ENCODE measurements around the gene C1orf232. TPM values are rescaled to one million over a fixed set of nuclear protein-coding genes. Genes with fewer than 3 reads are reported as not detected.

Gene C1orf232
- total and polyA plus RNA-seq, 2 of the 8 experiments (the other 6 are each of a cell fraction or from before 2014, with no cell fraction given) = not detected

DNA sequence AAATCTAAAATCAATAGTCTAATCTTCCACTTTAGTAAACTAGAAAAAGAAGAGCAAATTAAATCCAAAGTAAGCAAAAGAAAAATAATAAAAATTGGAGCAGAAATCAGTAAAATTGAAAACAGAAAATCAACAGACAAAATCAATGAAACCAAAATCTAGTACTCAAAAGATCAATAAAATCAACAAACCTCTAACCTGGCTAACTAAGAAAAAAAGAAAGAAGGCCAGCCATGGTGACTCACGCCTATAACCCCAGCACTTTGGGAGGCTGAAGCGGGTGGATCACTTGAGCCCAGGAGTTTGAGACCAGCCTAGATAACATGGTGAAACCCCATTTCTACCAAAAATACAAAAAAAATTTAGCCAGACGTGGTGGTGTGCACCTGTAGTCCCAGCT lies 34.3 kb downstream of the C1orf232 start:
- no peak overlapping the region for H2BK15ac ChIP-seq (ENCODE audit: low read length)
- no peak overlapping the region for H2AK5ac ChIP-seq (ENCODE audit: low read depth, low read length)
- no peak overlapping the region for H2AFZ ChIP-seq (ENCODE audit: low read length)
- DNase-seq (ENCODE audit: low read depth in 1 of 2, low spot score in 2 of 2) = no peak
- FAIRE-seq = no peak
- no peak overlapping the region for H3K14ac ChIP-seq (ENCODE audit: insufficient read length)
- POLR2A ChIA-PET (ENCODE audit: partially characterized antibody) = no interaction called here
- no peak for TF ChIP-seq SUZ12 (IDR thresholded peaks at IDR 0.05; ENCODE audit: low read length)
- TF ChIP-seq, protein P1, sequence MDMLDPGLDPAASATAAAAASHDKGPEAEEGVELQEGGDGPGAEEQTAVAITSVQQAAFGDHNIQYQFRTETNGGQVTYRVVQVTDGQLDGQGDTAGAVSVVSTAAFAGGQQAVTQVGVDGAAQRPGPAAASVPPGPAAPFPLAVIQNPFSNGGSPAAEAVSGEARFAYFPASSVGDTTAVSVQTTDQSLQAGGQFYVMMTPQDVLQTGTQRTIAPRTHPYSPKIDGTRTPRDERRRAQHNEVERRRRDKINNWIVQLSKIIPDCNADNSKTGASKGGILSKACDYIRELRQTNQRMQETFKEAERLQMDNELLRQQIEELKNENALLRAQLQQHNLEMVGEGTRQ (IDR thresholded peaks at IDR 0.05; ENCODE audit: low read length) = no peak
- no peak for TF ChIP-seq POLR2A (IDR thresholded peaks at IDR 0.05; ENCODE audit: control extremely low read depth in 1 of 2, low read depth in 2 of 2, low read length in 2 of 2)
- TF ChIP-seq TBP (IDR thresholded peaks at IDR 0.05; ENCODE audit: low read depth, low read length) = no peak
- no peak for TF ChIP-seq TAF1 (IDR thresholded peaks at IDR 0.05; ENCODE audit: low read depth, low read length)
- TF ChIP-seq FOSL1 (IDR thresholded peaks at IDR 0.05; ENCODE audit: insufficient read depth, low read depth, low read length) = no peak
- no peak for TF ChIP-seq PHF8 (conservative IDR thresholded peaks at IDR 0.05; ENCODE audit: low read depth, low read length)
- no peak for TF ChIP-seq BCL11A (IDR thresholded peaks at IDR 0.05; ENCODE audit: low read depth in 2 of 2, low read length in 2 of 2)
- TF ChIP-seq BRCA1 (IDR thresholded peaks at IDR 0.05; ENCODE audit: low read depth, low read length) = no peak
- no peak for TF ChIP-seq GTF2F1 (IDR thresholded peaks at IDR 0.05; ENCODE audit: borderline replicate concordance, low read depth, low read length)
- H3K4me1 ChIP-seq (replicated peaks in 1 of 4; ENCODE audit: control insufficient read depth in 3 of 4, insufficient read depth in 4 of 4, low read length in 3 of 4) = no peaks in the 10 kb centered on the region
- no peaks in the 10 kb centered on the region for H3K23me2 ChIP-seq (ENCODE audit: low read depth, low read length)
- H4K91ac ChIP-seq (replicated peaks; ENCODE audit: insufficient read length, low read length) = no peak overlapping the region
- H3K4me3 ChIP-seq (ENCODE audit: extremely low read depth in 1 of 4, insufficient read depth in 2 of 4, low read depth in 3 of 4, low read length in 4 of 4) = no peak overlapping the region
- H2BK12ac ChIP-seq (ENCODE audit: low read depth, low read length) = no peak overlapping the region
- H3K9ac ChIP-seq (replicated peaks in 1 of 4; ENCODE audit: extremely low read depth in 1 of 4, low read depth in 3 of 4, low read length in 3 of 4) = no peak overlapping the region
- H4K8ac ChIP-seq (ENCODE audit: extremely low read depth, insufficient read depth, low read length) = no peak overlapping the region
- H3K27ac ChIP-seq (ENCODE audit: low read depth, low read length) = no peak overlapping the region
- H3K79me1 ChIP-seq (ENCODE audit: low read depth, low read length) = no peaks in the 10 kb centered on the region
- H4K20me1 ChIP-seq (replicated peaks in 1 of 2; ENCODE audit: control insufficient read depth in 1 of 2, insufficient read depth in 2 of 2, low read length in 2 of 2) = no peaks in the 10 kb centered on the region
- no peak overlapping the region for H3K56ac ChIP-seq (replicated peaks; ENCODE audit: insufficient read length, low read depth, low read length)
- no peak overlapping the region for H3K23ac ChIP-seq (ENCODE audit: insufficient read length)
- H2BK5ac ChIP-seq (ENCODE audit: low read depth, low read length) = no peak overlapping the region
- CTCF ChIA-PET (ENCODE audit: partially characterized antibody) = no interaction called here
- no peak overlapping the region for H4K5ac ChIP-seq (ENCODE audit: insufficient read length, low read depth, low read length)
- H3K79me2 ChIP-seq (ENCODE audit: control insufficient read depth in 1 of 2, insufficient read depth in 2 of 2, low read length in 2 of 2) = no peaks in the 10 kb centered on the region
- H2BK20ac ChIP-seq (ENCODE audit: low read length) = no peak overlapping the region
- H2BK120ac ChIP-seq (replicated peaks; ENCODE audit: low read depth, low read length) = no peak overlapping the region
- no peaks in the 10 kb centered on the region for H3K36me3 ChIP-seq (ENCODE audit: control insufficient read depth in 2 of 4, insufficient read depth in 4 of 4, low read length in 3 of 4)
- H3K4me2 ChIP-seq (ENCODE audit: insufficient read depth in 1 of 2, low read depth in 2 of 2, low read length in 2 of 2) = no peak overlapping the region
- H3K9me3 ChIP-seq (ENCODE audit: insufficient read depth in 2 of 2, low read depth in 1 of 2, low read length in 1 of 2) = no peaks in the 10 kb centered on the region
- H3K27me3 ChIP-seq (replicated peaks in 1 of 4; ENCODE audit: control insufficient read depth in 3 of 4, extremely low read depth in 1 of 4, insufficient read depth in 3 of 4, low read length in 3 of 4) = no peaks in the 10 kb centered on the region
- no peak overlapping the region for H3K18ac ChIP-seq (ENCODE audit: extremely low read depth, low read length)
- H3K4ac ChIP-seq (replicated peaks; ENCODE audit: insufficient read length, low read depth, low read length) = no peak overlapping the region
- WGBS, 2 experiments (ENCODE audit: extremely low coverage in 1 of 2, insufficient coverage in 1 of 2, insufficient read length in 1 of 2, insufficient replicate concordance in 2 of 2, low coverage in 1 of 2, low lambda C conversion rate in 2 of 2, missing lambda C conversion rate in 1 of 2) = 94% methylated on average over 3 of the region's 3 CpGs; no CpG with 5 or more reads in 1 of the 2 experiments

Data from H1 (cell line).